Muscle of leg (tissue), 11 donors: ENCODE data around the gene TRIP12. TPM values are rescaled to one million over a fixed set of nuclear protein-coding genes. Genes with fewer than 3 reads are reported as not detected.
"Not testable (repeated sequence)": the region's sequence is repeated elsewhere in the genome, so short reads cannot be mapped to it uniquely, and the experiment has no call there.

Experiments used
- DNase-seq: peaks from one replicate; pipeline ENCODE4 v3.0.0; 2013
- H3K27ac ChIP-seq: one replicate; pipeline ENCODE4 v1.5.1; 2013; ENCODE audit warnings: mild to moderate bottlenecking, low read length, control low read depth
- H3K27me3 ChIP-seq: one replicate; pipeline ENCODE4 v1.6.1; 2013; ENCODE audit warnings: low read length; ENCODE audit not compliant: control insufficient read depth, insufficient read depth
- H3K36me3 ChIP-seq: one replicate; pipeline ENCODE4 v1.6.1; 2013; ENCODE audit warnings: low read length; ENCODE audit not compliant: control insufficient read depth, insufficient read depth
- H3K4me1 ChIP-seq: one replicate; pipeline ENCODE4 v1.6.1; 2013; ENCODE audit warnings: low read length; ENCODE audit not compliant: control insufficient read depth, insufficient read depth
- H3K4me3 ChIP-seq: one replicate; pipeline ENCODE4 v1.5.1; 2013; ENCODE audit warnings: low read length, control low read depth
- H3K9me3 ChIP-seq: replicated peaks from 2 replicates; pipeline ENCODE4 v1.6.1; 2013; ENCODE audit warnings: low read depth, low read length; ENCODE audit not compliant: control insufficient read depth
- WGBS: methylation state at CpG from one replicate; pipeline ENCODE4 v1.1.5; 2013; ENCODE audit warnings: missing lambda C conversion rate; ENCODE audit not compliant: insufficient coverage; 5-methylcytosine and 5-hydroxymethylcytosine counted together
- polyA plus RNA-seq, 8 donors: library from polyadenylated mRNA; unstranded; fragments of 120-200 nt; gene quantifications; one replicate each; pipeline versions ENCODE4 v1.2.1 to v1.2.3, GENCODE V29; 2013; ENCODE audit warnings: inconsistent platforms in 1 of 8, low replicate concordance in 1 of 8; ENCODE audit not compliant: insufficient read length in 8 of 8, insufficient read depth in 1 of 8
- total RNA-seq: library from RNA; stranded (reverse); fragments of 120-200 nt; gene quantifications from one replicate; pipeline ENCODE4 v1.2.4, GENCODE V29; 2013

Gene TRIP12
- total and polyA plus RNA-seq, 9 donors, result 95.2 to 172 (median 145) TPM

GRCh38 chr2:229838729-229839128 lies 83.1 kb downstream of the TRIP12 start:
- Histone ChIP-seq H3K4me3 (no peak overlapping the region), H3K4me1 (no peaks in the 10 kb centered on the region), H3K9me3 (no peaks in the 10 kb centered on the region), H3K27me3 (no peaks in the 10 kb centered on the region), H3K27ac (no peak overlapping the region), H3K36me3 (peaks cover 10% of the 10 kb centered on the region)
- WGBS, result no CpG with 5 or more reads among the region's 6 CpGs
- DNase-seq, result no peak

- Histone ChIP-seq H3K9me3 (no peaks in the 10 kb centered on the region), H3K27ac (no peak overlapping the region), H3K27me3 (no peaks in the 10 kb centered on the region), H3K4me1 (no peaks in the 10 kb centered on the region), H3K4me3 (no peak overlapping the region), H3K36me3 (peaks cover 10% of the 10 kb centered on the region)
- WGBS, result 90% methylated on average over 5 of the region's 7 CpGs
- no peak for DNase-seq
Observed at GRCh38 chr2:229836847-229837246, 85.0 kb downstream of the TRIP12 start.

GRCh38 chr2:229835596-229836283 lies 86.1 kb downstream of the TRIP12 start:
- Histone ChIP-seq H3K27ac (no peak overlapping the region), H3K9me3 (no peaks in the 10 kb centered on the region), H3K4me1 (no peaks in the 10 kb centered on the region), H3K4me3 (no peak overlapping the region), H3K27me3 (no peaks in the 10 kb centered on the region), H3K36me3 (peaks cover 13% of the 10 kb centered on the region)
- no peak for DNase-seq
- WGBS, result no CpG with 5 or more reads among the region's 3 CpGs

- H3K4me1 ChIP-seq, H3K27ac ChIP-seq, H3K9me3 ChIP-seq, H3K27me3 ChIP-seq, H3K4me3 ChIP-seq, DNase-seq: not testable (repeated sequence)
- WGBS, result 92% methylated on average over 3 of the region's 4 CpGs
- H3K36me3 ChIP-seq, result peaks cover 13% of the 10 kb centered on the region
Observed at GRCh38 chr2:229834368-229834767, 87.4 kb downstream of the TRIP12 start.

GRCh38 chr2:229832510-229832898 lies 89.3 kb downstream of the TRIP12 start:
- WGBS, result no CpG with 5 or more reads among the region's 2 CpGs
- H3K4me1 ChIP-seq, result no peaks in the 10 kb centered on the region
- no peak for DNase-seq

GRCh38 chr2:229831805-229832509 lies 89.9 kb downstream of the TRIP12 start:
- WGBS, result no CpG with 5 or more reads among the region's 3 CpGs
- Histone ChIP-seq H3K36me3 (peaks cover 12% of the 10 kb centered on the region), H3K4me3 (no peak overlapping the region), H3K27me3 (no peaks in the 10 kb centered on the region), H3K27ac (no peak overlapping the region), H3K9me3 (no peaks in the 10 kb centered on the region), H3K4me1 (no peaks in the 10 kb centered on the region)
- DNase-seq, result no peak

More at GRCh38 chr2:229832510-229832898, 89.3 kb downstream of the TRIP12 start:
- Histone ChIP-seq H3K27ac (no peak overlapping the region), H3K27me3 (no peaks in the 10 kb centered on the region), H3K9me3 (no peaks in the 10 kb centered on the region), H3K4me3 (no peak overlapping the region), H3K36me3 (peaks cover 10% of the 10 kb centered on the region)

GRCh38 chr2:229825476-229825875 lies 96.3 kb downstream of the TRIP12 start:
- WGBS, result no CpG with 5 or more reads among the region's 1 CpG
- no peaks in the 10 kb centered on the region for H3K27me3 ChIP-seq
- no peak overlapping the region for H3K27ac ChIP-seq
- no peak for DNase-seq
- H3K36me3 ChIP-seq, result peaks cover 15% of the 10 kb centered on the region
- H3K4me3 ChIP-seq, result no peak overlapping the region
- no peaks in the 10 kb centered on the region for H3K4me1 ChIP-seq
- H3K9me3 ChIP-seq, result no peaks in the 10 kb centered on the region

GRCh38 chr2:229821316-229821715 lies 100.5 kb downstream of the TRIP12 start:
- no peaks in the 10 kb centered on the region for H3K27me3 ChIP-seq
- no peak overlapping the region for H3K4me3 ChIP-seq
- H3K27ac ChIP-seq, result no peak overlapping the region
- no peak for DNase-seq
- H3K4me1 ChIP-seq, result no peaks in the 10 kb centered on the region
- 100% methylated on average over 1 of the region's 3 CpGs for WGBS
- peaks cover 15% of the 10 kb centered on the region for H3K36me3 ChIP-seq
- H3K9me3 ChIP-seq, result no peaks in the 10 kb centered on the region

- H3K27me3 ChIP-seq, result no peaks in the 10 kb centered on the region
- H3K4me1 ChIP-seq, result no peaks in the 10 kb centered on the region
- no peaks in the 10 kb centered on the region for H3K9me3 ChIP-seq
- H3K36me3 ChIP-seq, result peaks cover 10% of the 10 kb centered on the region
- H3K27ac ChIP-seq, result no peak overlapping the region
- no peak for DNase-seq
- no CpG with 5 or more reads among the region's 3 CpGs for WGBS
- no peak overlapping the region for H3K4me3 ChIP-seq
Observed at GRCh38 chr2:229818230-229818629, 103.6 kb downstream of the TRIP12 start.

- Histone ChIP-seq H3K4me1 (no peaks in the 10 kb centered on the region), H3K27me3 (no peaks in the 10 kb centered on the region), H3K4me3 (no peak overlapping the region), H3K27ac (no peak overlapping the region), H3K36me3 (peaks cover 9% of the 10 kb centered on the region), H3K9me3 (no peaks in the 10 kb centered on the region)
- no CpG with 5 or more reads among the region's 1 CpG for WGBS
- DNase-seq, result no peak
Observed at GRCh38 chr2:229815858-229816257, 106.0 kb downstream of the TRIP12 start.
